Measurements from ENCODE around the gene SCD. TPM values are rescaled to one million over a fixed set of nuclear protein-coding genes. Genes with fewer than 3 reads are reported as not detected.

SCD gene
- total RNA-seq, 4 donors from 2014 or later: 24.3 to 53.9 (median 49.7) TPM

GRCh38 chr10:100413173-100413572, 66.1 kb downstream of the SCD start:
- Histone ChIP-seq H3K27ac (no peak overlapping the region), H3K36me3 (no peaks in the 10 kb centered on the region), H3K27me3 (no peaks in the 10 kb centered on the region), H3K4me1 (no peaks in the 10 kb centered on the region), H3K9me3 (no peaks in the 10 kb centered on the region), H3K4me3 (no peak overlapping the region)
- DNase-seq (ENCODE audit: low spot score in 2 of 2): no peak
- no peak for TF ChIP-seq EP300 (IDR thresholded peaks at IDR 0.05)
- TF ChIP-seq, protein P1, sequence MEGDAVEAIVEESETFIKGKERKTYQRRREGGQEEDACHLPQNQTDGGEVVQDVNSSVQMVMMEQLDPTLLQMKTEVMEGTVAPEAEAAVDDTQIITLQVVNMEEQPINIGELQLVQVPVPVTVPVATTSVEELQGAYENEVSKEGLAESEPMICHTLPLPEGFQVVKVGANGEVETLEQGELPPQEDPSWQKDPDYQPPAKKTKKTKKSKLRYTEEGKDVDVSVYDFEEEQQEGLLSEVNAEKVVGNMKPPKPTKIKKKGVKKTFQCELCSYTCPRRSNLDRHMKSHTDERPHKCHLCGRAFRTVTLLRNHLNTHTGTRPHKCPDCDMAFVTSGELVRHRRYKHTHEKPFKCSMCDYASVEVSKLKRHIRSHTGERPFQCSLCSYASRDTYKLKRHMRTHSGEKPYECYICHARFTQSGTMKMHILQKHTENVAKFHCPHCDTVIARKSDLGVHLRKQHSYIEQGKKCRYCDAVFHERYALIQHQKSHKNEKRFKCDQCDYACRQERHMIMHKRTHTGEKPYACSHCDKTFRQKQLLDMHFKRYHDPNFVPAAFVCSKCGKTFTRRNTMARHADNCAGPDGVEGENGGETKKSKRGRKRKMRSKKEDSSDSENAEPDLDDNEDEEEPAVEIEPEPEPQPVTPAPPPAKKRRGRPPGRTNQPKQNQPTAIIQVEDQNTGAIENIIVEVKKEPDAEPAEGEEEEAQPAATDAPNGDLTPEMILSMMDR (IDR thresholded peaks at IDR 0.05): no peak
- TF ChIP-seq POLR2AphosphoS5 (IDR thresholded peaks at IDR 0.05): no peak
- no peak for TF ChIP-seq POLR2A (IDR thresholded peaks at IDR 0.05)
- 73% methylated on average over 3 of the region's 3 CpGs for WGBS

Other genes with a start within 250 kb of the SCD start
- 10 to 100 TPM; 23.3 to 38.2 (median 27.9) TPM for gene ERLIN1, start 161.2 kb upstream of the SCD start, total RNA-seq
- gene CHUK, start 117.6 kb upstream of the SCD start, total RNA-seq: 10 to 100 TPM; 11.3 to 15.4 (median 13.9) TPM
- gene CWF19L1, start 79.6 kb upstream of the SCD start, total RNA-seq: 10 to 100 TPM; 14.3 to 27.9 (median 22.6) TPM
- gene BLOC1S2, start 60.6 kb upstream of the SCD start, total RNA-seq: 10 to 100 TPM; 11.7 to 49.6 (median 36.2) TPM
- gene PKD2L1, start 17.0 kb upstream of the SCD start, total RNA-seq: not detected
- under 1 TPM in 1 of 4 donors, not detected in 3; 0.34 TPM for gene WNT8B, start 115.8 kb downstream of the SCD start, total RNA-seq
- 10 to 100 TPM in 3 of 4 donors, 1 to 10 TPM in 1; 9.3 to 36.9 (median 12.7) TPM for gene SEC31B, start 172.6 kb downstream of the SCD start, total RNA-seq
- 100 to 1,000 TPM; 156 to 176 (median 164) TPM for gene NDUFB8, start 182.6 kb downstream of the SCD start, total RNA-seq
- 10 to 100 TPM; 13.5 to 43.5 (median 22.1) TPM for gene HIF1AN, start 188.7 kb downstream of the SCD start, total RNA-seq

Data from suprapubic skin (tissue), 4 donors.